Measurements from ENCODE around the gene GPATCH8.

Gene GPATCH8

DNA sequence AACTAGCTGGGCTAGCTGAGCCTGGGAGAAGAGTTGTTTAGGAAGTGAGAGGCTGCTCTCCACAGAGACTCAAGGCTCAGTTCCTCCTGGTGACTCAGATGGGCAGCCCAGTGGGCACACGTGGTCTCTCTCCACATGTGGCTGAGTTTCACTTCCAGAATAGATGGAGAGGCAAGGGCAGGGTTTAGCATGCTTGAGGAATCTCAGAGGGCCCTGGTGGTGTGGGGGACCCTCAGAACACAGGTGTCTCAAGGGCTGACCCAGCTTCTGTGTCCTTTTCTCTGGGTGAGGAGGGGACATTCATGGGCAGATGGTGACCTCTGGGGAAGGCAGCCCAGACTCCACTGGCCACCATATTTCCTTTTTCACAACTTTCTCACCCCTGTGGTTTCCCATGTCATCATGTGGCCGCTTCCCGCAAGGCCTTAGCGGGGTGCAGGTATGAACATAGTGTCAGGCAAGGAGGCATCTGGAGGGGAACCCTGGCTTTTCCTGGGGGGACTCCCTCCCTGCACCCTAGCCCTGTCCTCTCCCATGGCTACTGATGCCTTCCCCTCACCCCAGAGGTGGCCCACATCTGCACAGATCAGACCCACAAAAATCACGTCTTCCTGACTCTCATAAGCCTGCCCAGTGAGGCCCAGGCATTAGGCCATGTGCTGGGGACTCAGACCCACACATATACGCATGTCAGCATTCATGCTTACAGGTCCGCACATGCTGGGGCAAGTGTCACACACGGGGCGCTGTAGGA is 154.8 kb downstream of the GPATCH8 start:
- no peak for ATAC-seq
- no peak for TF ChIP-seq ZFP3 (CRISPR knock-in tag; IDR thresholded peaks at IDR 0.05)
- no peak for TF ChIP-seq ISL1 (CRISPR knock-in tag; IDR thresholded peaks at IDR 0.05)
- TF ChIP-seq ZNF8 (CRISPR knock-in tag; IDR thresholded peaks at IDR 0.05): no peak
- no peak for TF ChIP-seq SNAI2 (CRISPR knock-in tag; IDR thresholded peaks at IDR 0.05)
- TF ChIP-seq TOX (CRISPR knock-in tag; IDR thresholded peaks at IDR 0.05; ENCODE audit: borderline replicate concordance): no peak
- no peak for TF ChIP-seq GLIS3 (CRISPR knock-in tag; IDR thresholded peaks at IDR 0.05)
- TF ChIP-seq, protein P1, sequence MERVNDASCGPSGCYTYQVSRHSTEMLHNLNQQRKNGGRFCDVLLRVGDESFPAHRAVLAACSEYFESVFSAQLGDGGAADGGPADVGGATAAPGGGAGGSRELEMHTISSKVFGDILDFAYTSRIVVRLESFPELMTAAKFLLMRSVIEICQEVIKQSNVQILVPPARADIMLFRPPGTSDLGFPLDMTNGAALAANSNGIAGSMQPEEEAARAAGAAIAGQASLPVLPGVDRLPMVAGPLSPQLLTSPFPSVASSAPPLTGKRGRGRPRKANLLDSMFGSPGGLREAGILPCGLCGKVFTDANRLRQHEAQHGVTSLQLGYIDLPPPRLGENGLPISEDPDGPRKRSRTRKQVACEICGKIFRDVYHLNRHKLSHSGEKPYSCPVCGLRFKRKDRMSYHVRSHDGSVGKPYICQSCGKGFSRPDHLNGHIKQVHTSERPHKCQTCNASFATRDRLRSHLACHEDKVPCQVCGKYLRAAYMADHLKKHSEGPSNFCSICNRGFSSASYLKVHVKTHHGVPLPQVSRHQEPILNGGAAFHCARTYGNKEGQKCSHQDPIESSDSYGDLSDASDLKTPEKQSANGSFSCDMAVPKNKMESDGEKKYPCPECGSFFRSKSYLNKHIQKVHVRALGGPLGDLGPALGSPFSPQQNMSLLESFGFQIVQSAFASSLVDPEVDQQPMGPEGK (CRISPR knock-in tag; IDR thresholded peaks at IDR 0.05; ENCODE audit: borderline replicate concordance): no peak
- TF ChIP-seq ZC3H10 (CRISPR knock-in tag; IDR thresholded peaks at IDR 0.05): no peak

All from SK-N-SH treated with all-trans-retinoic acid at 6 μM for 48 hours (cell line).